ENCODE measurements around the gene FBXW4.
"Not testable (repeated sequence)": the region's sequence is repeated elsewhere in the genome, so short reads cannot be mapped to it uniquely, and the experiment has no call there.

DNA sequence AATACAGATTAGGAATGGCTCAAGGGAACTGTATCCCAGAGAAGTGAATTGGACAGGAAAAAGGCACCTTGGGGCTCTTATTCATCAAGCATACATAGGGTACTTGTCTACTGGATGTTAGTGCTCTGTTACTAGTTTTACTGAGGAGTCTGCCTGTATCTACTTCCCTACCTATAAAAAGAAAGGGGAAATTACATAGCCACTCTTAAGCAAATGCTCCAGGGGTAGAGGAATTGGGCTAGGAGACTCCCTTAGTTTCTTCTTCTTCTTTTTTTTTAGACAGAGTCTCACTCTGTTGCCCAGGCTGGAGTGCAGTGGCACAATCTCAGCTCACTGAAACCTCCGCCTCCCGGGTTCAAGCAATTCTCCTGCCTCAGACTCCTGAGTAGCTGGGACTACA is 101.6 kb downstream of the FBXW4 start:
- not testable (repeated sequence) for TF ChIP-seq POLR2A (IDR thresholded peaks at IDR 0.05)
- TF ChIP-seq, protein P1, sequence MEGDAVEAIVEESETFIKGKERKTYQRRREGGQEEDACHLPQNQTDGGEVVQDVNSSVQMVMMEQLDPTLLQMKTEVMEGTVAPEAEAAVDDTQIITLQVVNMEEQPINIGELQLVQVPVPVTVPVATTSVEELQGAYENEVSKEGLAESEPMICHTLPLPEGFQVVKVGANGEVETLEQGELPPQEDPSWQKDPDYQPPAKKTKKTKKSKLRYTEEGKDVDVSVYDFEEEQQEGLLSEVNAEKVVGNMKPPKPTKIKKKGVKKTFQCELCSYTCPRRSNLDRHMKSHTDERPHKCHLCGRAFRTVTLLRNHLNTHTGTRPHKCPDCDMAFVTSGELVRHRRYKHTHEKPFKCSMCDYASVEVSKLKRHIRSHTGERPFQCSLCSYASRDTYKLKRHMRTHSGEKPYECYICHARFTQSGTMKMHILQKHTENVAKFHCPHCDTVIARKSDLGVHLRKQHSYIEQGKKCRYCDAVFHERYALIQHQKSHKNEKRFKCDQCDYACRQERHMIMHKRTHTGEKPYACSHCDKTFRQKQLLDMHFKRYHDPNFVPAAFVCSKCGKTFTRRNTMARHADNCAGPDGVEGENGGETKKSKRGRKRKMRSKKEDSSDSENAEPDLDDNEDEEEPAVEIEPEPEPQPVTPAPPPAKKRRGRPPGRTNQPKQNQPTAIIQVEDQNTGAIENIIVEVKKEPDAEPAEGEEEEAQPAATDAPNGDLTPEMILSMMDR (IDR thresholded peaks at IDR 0.05) = not testable (repeated sequence)
